K562 (cell line): Measurements from ENCODE around the gene LCNL1. TPM values are rescaled to one million over a fixed set of nuclear protein-coding genes. Genes with fewer than 3 reads are reported as not detected.

ENCODE experiments used
- ADNP ChIP-seq: fragments of 200-800 bp; sonication (Bioruptor generic); IDR thresholded peaks from 2 replicates; pipeline ENCODE4 v1.6.1; 2016; ENCODE audit warnings: missing genetic modification characterization, missing compliant biosample characterization
- ATF2 ChIP-seq: sonication (generic); formaldehyde crosslinking; IDR thresholded peaks from 2 replicates; pipeline ENCODE4 v1.8.1; 2022; ENCODE audit warnings: missing genetic modification reagents
- ATF3 ChIP-seq, 2 experiments: fragments of 450-650 bp in 1 of 2; sonication (generic) in 1 of 2; formaldehyde crosslinking in 1 of 2; IDR thresholded peaks in 1 of 2; conservative IDR thresholded peaks in 1 of 2; 2 replicates each; pipeline versions ENCODE4 v1.6.1 to v1.8.1; 2016 to 2023; ENCODE audit warnings: mild to moderate bottlenecking in 2 of 2, moderate library complexity in 2 of 2, inconsistent platforms in 1 of 2, missing genetic modification reagents in 1 of 2
- BRCA1 ChIP-seq, 2 experiments: fragments of 450-650 bp in 1 of 2; sonication (generic) in 1 of 2; formaldehyde crosslinking in 1 of 2; IDR thresholded peaks; 2 replicates each; pipeline versions ENCODE4 v1.5.0 to v1.6.1; 2017 to 2020; ENCODE audit warnings: mild to moderate bottlenecking in 1 of 2, missing genetic modification reagents in 1 of 2
- CBX8 ChIP-seq: fragments of 200-600 bp; sonication (generic); IDR thresholded peaks from 2 replicates; pipeline ENCODE4 v1.6.1; 2012; ENCODE audit warnings: borderline replicate concordance, mixed run types, low read depth, mild to moderate bottlenecking, moderate library complexity, mixed read lengths, low read length, control low read depth, inconsistent platforms; ENCODE audit not compliant: poor library complexity, severe bottlenecking; ENCODE audit errors: extremely low read depth
- CCNT2 ChIP-seq: IDR thresholded peaks from 2 replicates; pipeline ENCODE4 v1.6.1; 2011; ENCODE audit warnings: borderline replicate concordance, low read depth, mild to moderate bottlenecking, moderate library complexity, mixed read lengths, low read length; ENCODE audit not compliant: insufficient read length; ENCODE audit errors: extremely low read depth
- DPF2 ChIP-seq: fragments of 450-650 bp; IDR thresholded peaks from 2 replicates; pipeline ENCODE4 v1.6.1; 2016
- ESRRA ChIP-seq: fragments of 450-650 bp; IDR thresholded peaks from 2 replicates; pipeline ENCODE4 v1.6.1; 2014; ENCODE audit warnings: low read depth, mild to moderate bottlenecking, moderate library complexity, borderline replicate concordance
- ETS2 ChIP-seq: IDR thresholded peaks from 2 replicates; pipeline ENCODE4 v1.6.1; 2016; ENCODE audit warnings: borderline replicate concordance, missing genetic modification characterization, mild to moderate bottlenecking, moderate library complexity, missing compliant biosample characterization; ENCODE audit not compliant: poor library complexity, severe bottlenecking
- GTF2A2 ChIP-seq: IDR thresholded peaks from 2 replicates; pipeline ENCODE4 v1.6.1; 2016; ENCODE audit warnings: mild to moderate bottlenecking, missing genetic modification characterization, missing compliant biosample characterization
- MYBL2 ChIP-seq, 2 experiments: fragments of 450-650 bp in 1 of 2; sonication (generic) in 1 of 2; formaldehyde crosslinking in 1 of 2; IDR thresholded peaks; 2 replicates each; pipeline versions ENCODE4 v1.6.1 to v1.8.1; 2017 to 2022; ENCODE audit warnings: borderline replicate concordance in 1 of 2, inconsistent platforms in 1 of 2, low read depth in 1 of 2, mild to moderate bottlenecking in 1 of 2, missing genetic modification reagents in 1 of 2, moderate library complexity in 1 of 2
- NCOA4 ChIP-seq: fragments of 450-650 bp; IDR thresholded peaks from 2 replicates; pipeline ENCODE4 v1.6.1; 2018; ENCODE audit warnings: mild to moderate bottlenecking; ENCODE audit not compliant: partially characterized antibody
- NFE2 ChIP-seq: IDR thresholded peaks from 2 replicates; pipeline ENCODE4 v1.6.1; 2014; ENCODE audit warnings: antibody characterized with exemption, low read depth
- SFPQ ChIP-seq: fragments of 200-400 bp; formaldehyde crosslinking; IDR thresholded peaks from 2 replicates; pipeline ENCODE4 v1.6.1; 2017; ENCODE audit warnings: mild to moderate bottlenecking, low read depth, low read length, moderate library complexity
- SRSF7 ChIP-seq: fragments of 200-400 bp; formaldehyde crosslinking; optimal IDR thresholded peaks from 2 replicates; pipeline ENCODE3; 2017; ENCODE audit warnings: mild to moderate bottlenecking, low read depth, low read length
- SRSF9 ChIP-seq: fragments of 200-400 bp; formaldehyde crosslinking; IDR thresholded peaks from 2 replicates; pipeline ENCODE4 v1.6.1; 2017; ENCODE audit warnings: low read depth, low read length, borderline replicate concordance
- ZNF146 ChIP-seq: IDR thresholded peaks from one replicate; pipeline ENCODE4 v1.6.1; 2018; ENCODE audit warnings: missing compliant biosample characterization; ENCODE audit not compliant: unreplicated experiment
- ZNF511 ChIP-seq: sonication (generic); formaldehyde crosslinking; IDR thresholded peaks from 2 replicates; pipeline ENCODE4 v1.8.0; 2022; ENCODE audit warnings: mild to moderate bottlenecking, missing genetic modification reagents
- ZNF551 ChIP-seq: fragments of 250-450 bp; sonication (Bioruptor Pico); IDR thresholded peaks from 2 replicates; pipeline ENCODE4 v1.5.0; 2021; ENCODE audit warnings: mild to moderate bottlenecking, moderate library complexity
- ZNF589 ChIP-seq: fragments of 200-800 bp; sonication (Bioruptor generic); IDR thresholded peaks from 2 replicates; pipeline ENCODE4 v1.6.1; 2016; ENCODE audit warnings: low read depth, missing genetic modification characterization, missing compliant biosample characterization
- polyA plus RNA-seq, 8 experiments: library from polyadenylated mRNA; depleted of rRNA in 4 of 8; stranded (reverse) in 5 of 8; unstranded in 3 of 8; fragments of >200 nt; fragmentation: Nextera tagmentation in 2 of 8; fragmentation: Illumina TruSeq in 1 of 8; extraction: Ambion mirVana in 2 of 8; extraction: Trizol in 1 of 8; gene quantifications; 2 replicates each; pipeline versions ENCODE4 v1.2.1 to v1.2.3, GENCODE V29; 2011 to 2014; ENCODE audit warnings: inconsistent platforms in 1 of 8, missing spikeins in 1 of 8
- total RNA-seq, 7 experiments: library from RNA; depleted of rRNA in 6 of 7; stranded (reverse); fragments of >200 nt in 6 of 7; fragmentation: Illumina TruSeq in 2 of 7; extraction: Trizol in 2 of 7; gene quantifications; 2 replicates each; pipeline versions ENCODE4 v1.2.1 to v1.2.3, GENCODE V29; 2011 to 2021; ENCODE audit warnings: low replicate concordance in 1 of 7
- TF ChIP-seq, protein P1 (sequence below): sonication (generic); formaldehyde crosslinking; IDR thresholded peaks from 2 replicates; pipeline ENCODE4 v1.9.0; 2022; ENCODE audit warnings: mild to moderate bottlenecking, missing genetic modification reagents

LCNL1 gene
- total and polyA plus RNA-seq, 9 of the 15 experiments (the other 6 are each of a cell fraction or from before 2014, with no cell fraction given): 0.04 to 0.16 (median 0.04) TPM; not detected in 4

- no peak for TF ChIP-seq SFPQ
- TF ChIP-seq DPF2: no peak
- no peak for TF ChIP-seq SRSF7
- TF ChIP-seq CBX8: no peak
- TF ChIP-seq NCOA4: no peak
- no peak for TF ChIP-seq ZNF551 (CRISPR knock-in tag)
- peak; percentile 63; the same call in 1 of the 2 replicates for TF ChIP-seq NFE2
- TF ChIP-seq, protein P1, sequence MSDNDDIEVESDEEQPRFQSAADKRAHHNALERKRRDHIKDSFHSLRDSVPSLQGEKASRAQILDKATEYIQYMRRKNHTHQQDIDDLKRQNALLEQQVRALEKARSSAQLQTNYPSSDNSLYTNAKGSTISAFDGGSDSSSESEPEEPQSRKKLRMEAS (CRISPR knock-in tag): peak; percentile 32; the same call in 1 of the 2 replicates
- no peak for TF ChIP-seq ATF2 (CRISPR knock-in tag)
- TF ChIP-seq CCNT2: peak; percentile 51
- TF ChIP-seq BRCA1 (IDR thresholded peaks at IDR 0.05): no peak
- no peak for TF ChIP-seq BRCA1 (CRISPR knock-in tag; IDR thresholded peaks at IDR 0.05)
- TF ChIP-seq ZNF146 (CRISPR knock-in tag): no peak
- no peak for TF ChIP-seq ESRRA
- no peak for TF ChIP-seq ADNP
- TF ChIP-seq ZNF589 (CRISPR knock-in tag): no peak
- TF ChIP-seq ZNF511 (CRISPR knock-in tag): no peak
- TF ChIP-seq SRSF9: no peak
- no peak for TF ChIP-seq MYBL2 (IDR thresholded peaks at IDR 0.05; ENCODE audit: low read depth)
- no peak for TF ChIP-seq MYBL2 (CRISPR knock-in tag; IDR thresholded peaks at IDR 0.05; ENCODE audit: borderline replicate concordance)
- TF ChIP-seq ATF3 (IDR thresholded peaks at IDR 0.05): no peak
- TF ChIP-seq ATF3 (CRISPR knock-in tag; conservative IDR thresholded peaks at IDR 0.05): no peak
- TF ChIP-seq GTF2A2: no peak
- TF ChIP-seq ETS2: no peak
These were observed 39.3 kb downstream of the LCNL1 start (continued) for GRCh38 chr9:137021979-137022661.
